ENCODE data around the gene ATP6V0D1. TPM values are rescaled to one million over a fixed set of nuclear protein-coding genes. Genes with fewer than 3 reads are reported as not detected.

ATP6V0D1 gene
- total and polyA plus RNA-seq, 4 experiments from 2014 or later = 42.8 to 133 (median 70.9) TPM

DNA sequence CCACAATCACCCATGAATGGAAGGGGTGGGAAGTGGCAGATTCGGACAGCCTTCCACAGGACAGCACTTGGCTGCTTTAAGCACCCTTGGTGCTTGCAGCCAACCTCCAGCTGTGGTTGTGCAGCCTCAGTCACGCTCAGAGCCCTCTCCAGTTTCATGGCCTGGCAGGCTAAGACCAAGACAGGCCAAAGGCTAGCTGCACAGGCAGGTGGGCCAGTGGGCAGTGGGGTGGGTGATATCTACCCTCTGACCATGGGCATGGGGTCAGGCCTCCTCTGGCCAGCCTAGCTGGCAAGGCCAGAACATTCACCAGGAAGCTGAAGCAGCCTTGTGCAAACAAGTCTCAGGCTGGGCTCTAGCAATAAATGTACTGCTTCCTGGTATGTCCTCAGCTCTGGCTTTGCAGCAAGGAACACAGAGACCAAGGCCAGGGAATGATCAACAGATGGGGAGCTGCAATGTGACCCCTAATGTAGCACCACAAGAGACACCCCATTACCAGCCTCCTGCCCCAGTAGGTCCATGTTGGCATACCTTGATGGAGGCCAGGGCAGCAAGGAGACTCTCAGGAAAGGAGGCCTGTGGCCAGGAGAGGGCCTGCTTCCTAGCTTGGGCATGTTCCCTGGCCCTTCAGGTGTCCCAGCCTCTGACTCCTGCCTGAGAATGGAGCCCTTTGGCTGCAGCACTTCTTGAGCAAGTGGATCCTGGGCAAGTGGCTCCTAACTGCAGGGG, 29.1 kb downstream of the ATP6V0D1 start:
- H3K36me3 ChIP-seq (ENCODE audit: insufficient read depth, low read length) = peaks cover 15% of the 10 kb centered on the region
- ChIA-PET POLR2A (ENCODE audit: partially characterized antibody) (no interaction called here), CTCF (ENCODE audit: partially characterized antibody) (interaction anchor here (1.9 kb wide), 1 partner anchor 24 kb away, joined by 7 read pairs; no protein-coding TSS in a partner anchor)
- no peaks in the 10 kb centered on the region for H3K27me3 Mint-ChIP-seq
- no peak overlapping the region for H3K27ac ChIP-seq (ENCODE audit: low read depth, low read length)
- H3K4me1 Mint-ChIP-seq = peaks cover 7 to 24% (median 10%) of the 10 kb centered on the region in 4 donors
- H3K4me3 ChIP-seq (ENCODE audit: low read length in 2 of 2) = no peak overlapping the region
- intact Hi-C loops (cut with micrococcal nuclease) = no loop called here
- no peaks in the 10 kb centered on the region for H3K9me3 Mint-ChIP-seq
- DNase-seq = peak in 1 of 5 donors; percentile 25
- H3K9me3 ChIP-seq (ENCODE audit: control insufficient read depth in 1 of 2, low read length in 2 of 2) = no peaks in the 10 kb centered on the region
- H3K4me3 Mint-ChIP-seq = no peak overlapping the region
- H3K27me3 ChIP-seq (ENCODE audit: insufficient read depth, low read length) = no peaks in the 10 kb centered on the region
- H3K36me3 Mint-ChIP-seq = peaks cover 16 to 50% of the 10 kb centered on the region in 2 donors
- H3K4me1 ChIP-seq (ENCODE audit: insufficient read depth, low read length) = no peaks in the 10 kb centered on the region
- H3K27ac Mint-ChIP-seq = no peak overlapping the region

DNA sequence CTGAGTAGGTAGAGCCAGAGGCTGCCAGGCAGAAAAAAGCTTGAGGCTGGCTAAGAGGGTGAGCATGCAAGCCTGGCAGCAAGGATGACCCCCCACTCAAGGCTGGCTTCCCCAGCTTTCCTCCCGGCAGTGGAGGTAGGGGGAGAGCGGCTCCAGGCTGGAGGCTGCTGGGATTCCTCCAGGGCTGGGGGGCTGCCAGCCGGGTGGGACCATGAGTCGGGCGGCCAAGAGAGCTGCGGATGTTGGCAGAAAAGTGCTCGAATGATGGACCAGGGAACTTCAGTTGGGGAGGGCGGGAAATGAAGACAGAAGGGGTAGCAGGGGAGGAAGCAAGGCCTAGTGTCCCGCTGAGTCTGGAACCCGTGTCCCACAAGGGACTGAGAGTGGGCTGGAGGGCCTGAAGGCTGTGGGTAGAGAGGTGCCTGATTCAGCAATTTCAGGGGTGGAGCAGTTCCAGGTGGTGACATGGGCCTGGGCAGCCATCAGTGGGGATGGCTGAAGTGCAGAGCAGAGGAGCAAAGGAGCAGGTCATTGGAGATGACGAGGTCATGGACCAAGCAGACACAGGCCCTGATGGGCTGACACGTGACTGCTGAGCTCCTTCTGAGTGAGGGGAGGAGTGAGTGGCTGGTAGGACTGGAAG, 29.8 kb downstream of the ATP6V0D1 start:
- no peak overlapping the region for H3K4me3 Mint-ChIP-seq
- peaks cover 2 to 17% (median 8%) of the 10 kb centered on the region in 4 donors for H3K4me1 Mint-ChIP-seq
- ChIA-PET CTCF (ENCODE audit: partially characterized antibody) (no interaction called here), POLR2A (ENCODE audit: partially characterized antibody) (no interaction called here)
- Histone ChIP-seq H3K4me1 (ENCODE audit: insufficient read depth, low read length) (no peaks in the 10 kb centered on the region), H3K27ac (ENCODE audit: low read depth, low read length) (no peak overlapping the region), H3K27me3 (ENCODE audit: insufficient read depth, low read length) (no peaks in the 10 kb centered on the region), H3K36me3 (ENCODE audit: insufficient read depth, low read length) (peaks cover 15% of the 10 kb centered on the region), H3K9me3 (ENCODE audit: control insufficient read depth in 1 of 2, low read length in 2 of 2) (no peaks in the 10 kb centered on the region), H3K4me3 (ENCODE audit: low read length in 2 of 2) (no peak overlapping the region)
- H3K9me3 Mint-ChIP-seq = no peaks in the 10 kb centered on the region
- H3K27ac Mint-ChIP-seq = peak overlapping the region in 3 of 7 donors; percentile 3 to 62 (median 30)
- peak in 1 of 5 donors; percentile 10 for DNase-seq
- H3K36me3 Mint-ChIP-seq = peaks cover 16 to 54% of the 10 kb centered on the region in 2 donors
- H3K27me3 Mint-ChIP-seq = no peaks in the 10 kb centered on the region
- intact Hi-C loops (cut with micrococcal nuclease) = no loop called here

DNA sequence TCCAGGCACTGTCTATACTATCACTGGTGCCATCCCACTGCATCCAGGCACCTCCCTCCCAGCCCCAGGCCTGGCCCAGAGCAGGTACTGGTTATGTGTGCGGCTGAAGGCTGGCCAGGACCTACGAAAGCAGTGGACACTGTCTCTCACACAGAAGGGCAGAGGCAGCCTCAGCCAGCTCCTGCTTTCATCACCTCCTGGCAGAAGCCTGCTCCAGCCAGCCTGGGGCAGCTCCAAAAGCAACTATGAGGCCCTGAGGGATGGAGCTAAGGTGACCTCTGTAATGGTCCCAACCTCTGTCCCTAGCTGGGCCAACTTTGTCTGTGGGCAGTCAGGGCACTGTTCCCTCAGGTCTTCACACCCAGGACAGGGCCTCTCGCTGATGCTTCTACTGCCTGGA, 31.2 kb downstream of the ATP6V0D1 start:
- Mint-ChIP-seq H3K27me3 (no peaks in the 10 kb centered on the region), H3K9me3 (no peaks in the 10 kb centered on the region), H3K36me3 (peaks cover 16 to 62% of the 10 kb centered on the region in 2 donors), H3K27ac (peak overlapping the region in 5 of 7 donors; percentile 27 to 77 (median 59)), H3K4me1 (peaks cover 0 to 15% (median 4%) of the 10 kb centered on the region in 4 donors), H3K4me3 (no peak overlapping the region)
- H3K9me3 ChIP-seq (ENCODE audit: control insufficient read depth in 1 of 2, low read length in 2 of 2) = no peaks in the 10 kb centered on the region
- peak in 1 of 5 donors; percentile 29 for DNase-seq
- POLR2A ChIA-PET (ENCODE audit: partially characterized antibody) = no interaction called here
- peaks cover 15% of the 10 kb centered on the region for H3K36me3 ChIP-seq (ENCODE audit: insufficient read depth, low read length)
- no peaks in the 10 kb centered on the region for H3K27me3 ChIP-seq (ENCODE audit: insufficient read depth, low read length)
- intact Hi-C loops (cut with micrococcal nuclease) = no loop called here
- H3K4me3 ChIP-seq (ENCODE audit: low read length in 2 of 2) = no peak overlapping the region
- CTCF ChIA-PET (ENCODE audit: partially characterized antibody) = no interaction called here
- H3K27ac ChIP-seq (ENCODE audit: low read depth, low read length) = no peak overlapping the region
- no peaks in the 10 kb centered on the region for H3K4me1 ChIP-seq (ENCODE audit: insufficient read depth, low read length)

DNA sequence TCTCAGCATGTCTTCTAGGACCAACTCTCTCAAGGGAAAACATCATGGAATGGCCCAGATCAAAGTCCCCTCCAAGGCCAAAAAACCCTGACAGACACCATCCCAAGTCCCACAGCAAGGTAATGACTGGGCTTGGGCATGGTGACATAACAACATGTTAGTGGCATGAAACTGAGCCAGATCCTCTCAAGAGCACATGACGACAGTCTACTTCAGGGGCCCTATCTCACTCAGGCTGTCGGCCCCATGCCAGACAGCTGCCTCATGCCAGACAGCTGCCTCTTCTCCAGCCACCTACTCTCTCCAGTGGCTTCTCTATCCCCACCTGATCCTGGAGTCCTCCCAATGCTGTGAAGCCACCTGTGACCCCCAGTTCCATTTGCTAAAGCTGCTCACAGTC, 31.6 kb downstream of the ATP6V0D1 start:
- H3K27ac ChIP-seq (ENCODE audit: low read depth, low read length) = no peak overlapping the region
- H3K9me3 ChIP-seq (ENCODE audit: control insufficient read depth in 1 of 2, low read length in 2 of 2) = no peaks in the 10 kb centered on the region
- CTCF ChIA-PET (ENCODE audit: partially characterized antibody) = no interaction called here
- no peak overlapping the region for H3K4me3 ChIP-seq (ENCODE audit: low read length in 2 of 2)
- H3K36me3 ChIP-seq (ENCODE audit: insufficient read depth, low read length) = peaks cover 15% of the 10 kb centered on the region
- POLR2A ChIA-PET (ENCODE audit: partially characterized antibody) = no interaction called here
- peak overlapping the region in 6 of 7 donors; percentile 27 to 77 (median 62) for H3K27ac Mint-ChIP-seq
- H3K4me3 Mint-ChIP-seq = no peak overlapping the region
- H3K36me3 Mint-ChIP-seq = peaks cover 16 to 63% of the 10 kb centered on the region in 2 donors
- DNase-seq = peak in 1 of 5 donors; percentile 2
- intact Hi-C loops (cut with micrococcal nuclease) = no loop called here
- no peaks in the 10 kb centered on the region for H3K4me1 ChIP-seq (ENCODE audit: insufficient read depth, low read length)
- no peaks in the 10 kb centered on the region for H3K27me3 ChIP-seq (ENCODE audit: insufficient read depth, low read length)
- H3K27me3 Mint-ChIP-seq = no peaks in the 10 kb centered on the region
- H3K4me1 Mint-ChIP-seq = peaks cover 0 to 15% (median 4%) of the 10 kb centered on the region in 4 donors
- H3K9me3 Mint-ChIP-seq = no peaks in the 10 kb centered on the region

DNA sequence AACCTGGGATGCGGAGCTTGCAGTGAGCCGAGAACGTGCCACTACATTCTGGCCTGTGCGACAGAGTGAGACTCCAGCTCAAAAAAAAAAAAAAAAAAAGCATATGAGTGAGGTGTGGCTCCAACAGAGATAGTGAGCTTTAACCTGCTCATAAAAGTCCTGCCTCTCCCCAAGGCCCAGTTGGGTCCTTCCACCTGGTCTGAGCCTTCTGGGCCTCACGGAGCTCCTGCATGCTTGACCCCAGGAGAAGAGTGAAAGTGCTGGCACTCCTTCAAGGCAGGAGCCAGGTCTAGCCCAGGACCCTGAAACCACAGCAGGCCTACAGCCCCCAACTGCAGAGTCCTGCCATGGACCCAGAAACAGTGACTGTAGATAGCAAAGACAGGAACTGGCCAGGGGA, 32.4 kb downstream of the ATP6V0D1 start:
- H3K4me1 Mint-ChIP-seq = peaks cover 0 to 15% (median 4%) of the 10 kb centered on the region in 4 donors
- H3K9me3 Mint-ChIP-seq = no peaks in the 10 kb centered on the region
- Histone ChIP-seq H3K4me3 (ENCODE audit: low read length in 2 of 2) (no peak overlapping the region), H3K27me3 (ENCODE audit: insufficient read depth, low read length) (no peaks in the 10 kb centered on the region), H3K36me3 (ENCODE audit: insufficient read depth, low read length) (peaks cover 13% of the 10 kb centered on the region), H3K9me3 (ENCODE audit: control insufficient read depth in 1 of 2, low read length in 2 of 2) (no peaks in the 10 kb centered on the region), H3K4me1 (ENCODE audit: insufficient read depth, low read length) (no peaks in the 10 kb centered on the region), H3K27ac (ENCODE audit: low read depth, low read length) (no peak overlapping the region)
- ChIA-PET POLR2A (ENCODE audit: partially characterized antibody) (no interaction called here), CTCF (ENCODE audit: partially characterized antibody) (interaction anchor here (0.9 to 1.5 kb wide), 4 partner anchors 13 to 25 kb away, joined by 3 to 5 read pairs (median 4); no protein-coding TSS in a partner anchor)
- H3K36me3 Mint-ChIP-seq = peaks cover 16 to 59% of the 10 kb centered on the region in 2 donors
- H3K27ac Mint-ChIP-seq = no peak overlapping the region
- H3K27me3 Mint-ChIP-seq = no peaks in the 10 kb centered on the region
- intact Hi-C loops (cut with micrococcal nuclease) = no loop called here
- DNase-seq = no peak
- H3K4me3 Mint-ChIP-seq = no peak overlapping the region

DNA sequence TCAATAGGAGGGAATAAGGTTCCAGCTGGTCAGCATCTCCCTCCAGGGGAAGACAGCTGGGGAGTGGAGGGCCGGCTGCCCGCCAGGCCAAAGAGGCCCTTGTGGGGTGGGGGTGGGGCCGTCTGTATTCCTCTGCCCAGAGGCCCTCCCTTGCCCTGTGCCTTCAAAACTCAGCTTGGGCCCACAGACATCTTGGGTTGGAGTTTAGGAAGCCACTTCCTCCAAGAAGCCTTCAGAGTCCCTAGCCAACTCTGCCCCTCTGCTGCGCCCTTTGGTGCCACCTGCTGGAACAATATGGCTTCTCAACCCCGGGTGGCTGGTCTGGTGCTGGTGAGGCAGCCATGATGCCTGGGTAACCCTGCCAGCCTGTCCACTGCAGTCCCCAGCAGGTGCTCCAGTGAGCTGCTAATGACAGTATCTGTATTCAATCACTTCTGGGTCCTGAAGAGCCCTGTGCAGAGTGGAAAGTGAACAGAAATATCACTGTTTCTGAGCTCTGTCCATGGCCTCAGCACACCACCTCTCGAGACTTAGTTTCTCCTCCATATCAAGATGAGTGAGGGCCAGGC, 33.4 kb downstream of the ATP6V0D1 start:
- ChIA-PET POLR2A (ENCODE audit: partially characterized antibody) (interaction anchor here (0.8 kb wide), 1 partner anchor 9 kb away, joined by 3 read pairs; no protein-coding TSS in a partner anchor), CTCF (ENCODE audit: partially characterized antibody) (interaction anchor here (0.6 to 1.5 kb wide), 5 partner anchors 14 to 491 kb away, joined by 3 to 5 read pairs (median 4); no protein-coding TSS in a partner anchor)
- Mint-ChIP-seq H3K27me3 (no peaks in the 10 kb centered on the region), H3K27ac (no peak overlapping the region), H3K4me3 (no peak overlapping the region), H3K4me1 (peaks cover 0 to 15% (median 3%) of the 10 kb centered on the region in 4 donors), H3K36me3 (peaks cover 11 to 56% of the 10 kb centered on the region in 2 donors), H3K9me3 (no peaks in the 10 kb centered on the region)
- Histone ChIP-seq H3K36me3 (ENCODE audit: insufficient read depth, low read length) (peaks cover 10% of the 10 kb centered on the region), H3K4me3 (ENCODE audit: low read length in 2 of 2) (no peak overlapping the region), H3K9me3 (ENCODE audit: control insufficient read depth in 1 of 2, low read length in 2 of 2) (no peaks in the 10 kb centered on the region), H3K27me3 (ENCODE audit: insufficient read depth, low read length) (no peaks in the 10 kb centered on the region), H3K4me1 (ENCODE audit: insufficient read depth, low read length) (no peaks in the 10 kb centered on the region), H3K27ac (ENCODE audit: low read depth, low read length) (no peak overlapping the region)
- intact Hi-C loops (cut with micrococcal nuclease) = no loop called here
- DNase-seq = peak in 4 of 5 donors; percentile 34 to 46 (median 42)

DNA sequence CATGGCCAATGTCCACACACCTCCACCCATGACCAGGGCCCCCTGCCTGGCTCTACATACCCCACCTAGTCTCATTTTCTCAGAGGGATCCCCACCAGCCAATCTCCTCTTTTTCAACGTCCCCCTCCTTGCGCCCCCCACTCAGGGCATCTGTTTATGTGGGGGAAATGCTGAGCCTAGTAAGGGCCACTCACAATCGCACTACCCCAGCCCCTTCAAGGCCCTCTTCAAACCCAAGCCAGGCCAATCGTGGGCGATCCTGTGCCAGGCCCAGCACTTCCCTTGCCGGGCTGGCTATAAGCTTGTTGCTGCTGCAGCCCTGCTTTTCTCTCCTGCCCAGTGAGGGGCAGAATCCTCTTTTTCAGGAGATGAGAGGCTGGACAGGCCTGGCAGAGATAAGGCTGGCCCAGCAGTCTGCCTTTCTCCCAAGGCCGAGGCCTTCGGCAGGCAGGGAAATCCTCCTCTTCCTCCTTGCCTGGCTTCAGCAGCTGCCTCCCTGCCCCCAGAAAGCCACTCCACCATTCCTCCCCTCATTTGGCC, 33.9 kb downstream of the ATP6V0D1 start:
- H3K9me3 ChIP-seq (ENCODE audit: control insufficient read depth in 1 of 2, low read length in 2 of 2) = no peaks in the 10 kb centered on the region
- peaks cover 0 to 15% (median 3%) of the 10 kb centered on the region in 4 donors for H3K4me1 Mint-ChIP-seq
- H3K27me3 Mint-ChIP-seq = no peaks in the 10 kb centered on the region
- H3K27me3 ChIP-seq (ENCODE audit: insufficient read depth, low read length) = no peaks in the 10 kb centered on the region
- peaks cover 0 to under 1% (median 0%) of the 10 kb centered on the region in 8 donors for H3K9me3 Mint-ChIP-seq
- intact Hi-C loops (cut with micrococcal nuclease) = no loop called here
- peaks cover 11 to 56% of the 10 kb centered on the region in 2 donors for H3K36me3 Mint-ChIP-seq
- H3K4me3 Mint-ChIP-seq = no peak overlapping the region
- H3K4me3 ChIP-seq (ENCODE audit: low read length in 2 of 2) = no peak overlapping the region
- H3K27ac ChIP-seq (ENCODE audit: low read depth, low read length) = no peak overlapping the region
- H3K27ac Mint-ChIP-seq = no peak overlapping the region
- no peak for DNase-seq
- no peaks in the 10 kb centered on the region for H3K4me1 ChIP-seq (ENCODE audit: insufficient read depth, low read length)
- ChIA-PET CTCF (ENCODE audit: partially characterized antibody) (interaction anchor here (0.6 to 1.5 kb wide), 4 partner anchors 19 to 490 kb away, joined by 3 to 5 read pairs (median 4); no protein-coding TSS in a partner anchor), POLR2A (ENCODE audit: partially characterized antibody) (no interaction called here)
- H3K36me3 ChIP-seq (ENCODE audit: insufficient read depth, low read length) = peaks cover 13% of the 10 kb centered on the region
